H7 (cell line): ENCODE results near the gene GALNS. TPM values are rescaled to one million over a fixed set of nuclear protein-coding genes. Genes with fewer than 3 reads are reported as not detected.
A peak's percentile ranks its signal among the peaks of the same experiment; 100 is the strongest.

Experiments
- DNase-seq: peaks from one replicate; pipeline ENCODE4 v3.0.0; 2012
- H3K27me3 ChIP-seq: 2 replicates; pipeline ENCODE4 v1.6.0; 2011; ENCODE audit warnings: mild to moderate bottlenecking, low read length; ENCODE audit not compliant: control insufficient read depth, insufficient read depth
- H3K36me3 ChIP-seq: replicated peaks from 2 replicates; pipeline ENCODE4 v1.5.1; 2011; ENCODE audit warnings: low read length; ENCODE audit not compliant: control insufficient read depth, insufficient read depth
- H3K4me3 ChIP-seq: 2 replicates; pipeline ENCODE4 v1.5.1; 2011; ENCODE audit warnings: low read depth, mild to moderate bottlenecking, control low read depth, low read length, moderate library complexity; ENCODE audit not compliant: insufficient read depth
- total RNA-seq: library from RNA; depleted of rRNA; stranded (reverse); fragments of >200 nt; shearing (Covaris generic); gene quantifications from 2 replicates; pipeline ENCODE4 v1.2.3, GENCODE V29; 2014

GALNS gene
- total RNA-seq, 1 experiment from 2014 or later = 6.7 TPM

DNA sequence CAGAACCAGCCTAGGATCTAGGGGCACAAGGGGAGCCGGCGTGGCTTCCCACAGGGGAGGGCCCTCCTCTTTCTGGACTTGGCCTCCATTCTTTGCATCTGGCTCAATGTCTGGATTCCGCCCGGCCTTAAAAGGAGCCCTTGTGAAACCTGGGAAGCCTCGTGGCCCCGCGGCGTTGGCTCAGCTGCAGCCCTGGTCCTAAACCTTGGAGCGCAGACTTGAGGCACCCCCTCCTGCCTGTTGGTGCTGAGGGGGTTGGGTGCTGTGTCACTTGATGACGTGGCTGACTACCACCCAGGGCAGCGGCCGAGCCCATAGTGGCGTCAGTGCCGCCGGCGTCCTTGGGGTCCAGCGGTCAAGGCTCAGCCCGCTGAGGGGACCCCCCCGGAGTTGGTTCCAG is 4.6 kb upstream of the GALNS start:
- DNase-seq = no peak
- Histone ChIP-seq H3K4me3 (no peak overlapping the region), H3K36me3 (peaks cover 12% of the 10 kb centered on the region), H3K27me3 (no peaks in the 10 kb centered on the region)

DNA sequence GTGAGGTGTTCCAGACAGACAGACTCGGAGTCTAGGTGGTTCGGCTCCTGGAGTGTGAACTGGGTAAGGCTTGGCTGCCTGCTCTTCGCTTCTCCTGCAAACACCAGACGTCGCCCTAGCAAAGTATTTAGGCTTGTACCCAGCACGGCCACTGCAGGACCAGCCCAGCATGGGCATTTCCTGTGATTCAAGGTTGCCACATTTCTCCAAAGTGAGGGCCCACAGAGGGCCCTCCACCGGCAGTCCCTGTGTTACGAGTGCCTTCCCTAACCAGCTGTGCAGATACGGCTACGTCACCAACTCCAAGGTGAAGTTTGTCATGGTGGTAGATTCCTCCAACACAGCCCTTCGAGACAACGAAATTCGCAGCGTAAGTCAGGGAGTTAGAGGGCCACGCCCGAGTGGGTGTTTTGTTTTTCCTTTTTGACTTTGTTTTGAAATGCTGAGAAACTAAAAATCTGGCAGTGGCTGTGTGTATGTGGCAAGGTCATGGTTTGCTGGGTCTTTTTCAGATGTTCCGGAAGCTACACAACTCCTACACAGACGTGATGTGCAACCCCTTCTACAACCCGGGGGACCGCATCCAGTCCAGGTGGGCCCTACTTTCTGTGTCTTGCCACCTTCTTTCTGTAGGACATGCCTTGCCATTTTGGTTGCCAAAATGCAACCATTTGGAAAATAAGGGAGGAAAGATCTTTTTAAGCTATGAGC is 2.8 kb upstream of the GALNS start:
- Histone ChIP-seq H3K4me3 (no peak overlapping the region), H3K36me3 (peaks cover 12% of the 10 kb centered on the region), H3K27me3 (no peaks in the 10 kb centered on the region)
- DNase-seq = no peak

DNA sequence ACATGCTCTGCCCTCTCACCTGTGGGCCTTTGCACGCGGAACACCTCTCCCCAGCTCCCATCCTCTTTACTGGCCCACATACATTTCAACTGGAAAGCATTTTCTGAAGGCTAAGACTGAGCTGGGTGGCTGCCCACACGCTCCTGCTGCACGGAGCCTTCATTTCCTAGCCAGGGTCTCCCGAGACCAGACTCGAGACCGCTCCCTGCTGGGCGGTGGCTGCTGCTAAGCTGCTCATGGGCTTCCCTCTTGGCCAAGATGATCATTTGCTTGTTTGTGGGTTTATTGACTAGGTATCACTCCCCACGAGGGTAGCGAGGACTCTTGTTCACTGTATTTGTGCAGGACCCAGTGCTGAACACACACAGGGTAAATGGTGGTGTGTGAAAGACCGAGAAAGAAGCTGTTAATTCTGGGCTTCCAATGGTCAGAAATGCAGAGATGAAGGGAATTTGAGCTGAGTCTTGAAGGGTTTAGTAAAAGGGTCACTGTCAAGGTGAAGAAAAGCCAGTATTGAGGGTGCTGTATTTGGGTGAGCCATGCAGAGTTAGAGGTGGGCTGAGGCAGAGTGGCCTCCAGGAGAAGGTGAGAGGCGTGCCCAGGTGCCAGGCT is 1.1 kb upstream of the GALNS start:
- H3K27me3 ChIP-seq = no peaks in the 10 kb centered on the region
- peaks cover 12% of the 10 kb centered on the region for H3K36me3 ChIP-seq
- peak; percentile 93 for DNase-seq
- peak overlapping the region; percentile 88 for H3K4me3 ChIP-seq

DNA sequence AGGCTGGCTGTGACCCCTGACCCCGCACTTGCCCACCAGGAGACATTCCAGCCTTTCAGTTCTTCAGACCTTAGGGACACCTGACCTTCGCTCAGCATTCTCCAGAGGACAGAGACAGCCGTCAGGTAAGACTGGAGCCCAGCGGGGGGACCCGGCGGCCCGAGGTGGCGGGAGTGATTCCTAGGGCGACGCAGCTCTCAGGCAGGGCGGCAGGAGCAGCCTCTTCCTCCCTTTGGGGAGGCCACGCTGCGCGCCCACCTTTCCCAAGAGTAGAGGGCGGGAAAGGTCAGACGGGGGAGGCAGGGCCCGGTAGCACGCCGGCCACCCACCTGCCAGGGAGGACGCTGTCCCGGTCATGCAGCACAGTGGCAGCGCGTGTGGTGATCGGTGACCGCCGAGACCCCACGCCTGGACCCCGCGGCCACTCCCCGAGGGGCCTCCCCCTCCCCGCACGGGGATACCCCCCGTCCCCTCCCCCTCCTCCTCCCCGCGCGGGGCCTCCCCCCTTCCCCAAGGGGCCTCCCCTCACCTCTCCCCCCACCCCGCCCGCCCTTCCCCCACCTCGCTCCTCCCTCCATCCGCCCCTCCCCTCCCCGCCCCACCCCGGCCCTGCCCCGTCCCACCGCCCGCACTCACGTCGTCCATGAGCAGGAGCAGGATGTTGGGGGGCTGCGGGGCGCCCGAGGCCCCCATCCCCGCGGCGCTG is 472 bp downstream of the GALNS start:
- Histone ChIP-seq H3K4me3 (peak overlapping the region; percentile 57), H3K27me3 (no peaks in the 10 kb centered on the region), H3K36me3 (peaks cover 11% of the 10 kb centered on the region; the same call in 1 of the 2 replicates)
- DNase-seq = peak; percentile 92

DNA sequence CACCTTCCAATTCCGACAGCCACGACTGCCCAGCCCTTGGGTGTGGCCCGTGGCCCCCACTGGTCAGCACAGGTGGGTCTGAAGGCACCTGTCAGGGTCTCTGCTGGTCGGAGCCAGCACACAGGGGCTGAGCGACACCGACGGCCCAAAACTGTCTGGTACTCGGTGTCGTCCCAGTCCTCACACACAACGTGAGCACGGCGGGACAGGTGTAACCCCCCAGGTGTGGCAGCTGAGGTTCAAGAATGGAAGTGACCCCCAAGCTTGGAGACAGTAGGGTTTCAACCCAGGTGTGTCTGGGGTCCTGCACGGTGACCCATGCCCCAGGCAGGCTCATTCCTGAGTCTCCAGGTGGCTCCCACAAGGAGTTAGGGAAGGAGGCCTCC is 1.0 kb downstream of the GALNS start:
- H3K36me3 ChIP-seq = peaks cover 11% of the 10 kb centered on the region; the same call in 1 of the 2 replicates
- no peaks in the 10 kb centered on the region for H3K27me3 ChIP-seq
- DNase-seq = no peak
- H3K4me3 ChIP-seq = peak overlapping the region; percentile 57

DNA sequence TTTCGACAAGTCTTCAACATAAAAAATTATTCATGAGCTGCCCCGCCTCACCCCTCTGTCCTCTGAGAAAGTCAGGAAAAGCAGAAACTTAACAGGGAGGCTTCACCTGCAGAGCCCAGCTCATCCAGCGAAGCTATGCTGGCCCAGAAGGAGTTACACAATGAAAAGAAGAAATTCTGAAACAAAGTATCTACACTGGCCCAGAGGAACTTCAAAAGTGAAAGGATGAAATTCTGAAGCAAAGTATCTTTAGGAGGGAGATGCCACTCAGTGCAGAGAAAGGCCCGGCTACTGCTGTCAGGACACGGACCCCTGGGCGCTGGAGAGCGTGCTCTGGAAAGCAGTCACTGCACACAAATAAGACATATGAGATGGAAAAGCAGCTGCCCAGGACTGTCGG is 1.6 kb downstream of the GALNS start:
- no peak for DNase-seq
- Histone ChIP-seq H3K36me3 (peaks cover 9% of the 10 kb centered on the region; the same call in 1 of the 2 replicates), H3K27me3 (no peaks in the 10 kb centered on the region), H3K4me3 (no peak overlapping the region)

DNA sequence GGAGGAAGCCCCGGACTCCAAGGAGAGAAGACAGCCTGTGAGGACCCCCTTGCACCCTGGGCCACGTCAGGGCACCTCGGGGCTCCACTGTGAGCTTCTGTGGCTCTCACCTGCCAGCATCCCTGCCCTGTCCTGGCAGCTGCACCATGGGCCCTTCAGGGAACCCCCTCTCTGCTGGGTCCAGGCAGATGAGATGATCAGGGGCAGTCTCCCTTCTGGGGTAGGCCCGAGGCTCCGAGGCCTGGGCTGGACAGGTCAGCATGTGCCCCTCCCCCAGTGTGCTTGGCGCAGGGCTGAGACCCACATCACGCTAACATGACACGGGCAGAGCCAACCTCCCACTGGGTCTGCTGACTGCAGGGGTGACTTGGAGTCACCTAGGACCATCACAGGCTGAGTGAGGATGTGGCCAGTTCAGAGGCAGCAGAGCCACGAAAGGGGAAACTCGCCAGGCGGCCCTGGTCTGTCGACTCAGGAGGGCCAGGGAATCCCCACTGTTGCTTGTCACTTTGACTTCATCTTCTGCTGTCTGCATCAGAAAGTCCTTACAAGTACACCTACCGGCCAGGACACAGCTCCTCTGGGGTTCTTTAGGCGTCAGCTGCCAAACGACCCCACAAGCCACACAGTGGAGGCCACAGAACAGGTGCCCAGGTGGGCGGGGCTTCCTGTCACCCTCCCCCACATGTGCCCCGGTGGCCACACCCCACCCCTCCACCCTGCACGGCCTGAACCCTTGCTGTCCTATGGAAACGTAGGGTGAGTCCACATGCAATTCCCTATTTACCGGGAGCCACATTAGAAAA is 2.2 kb downstream of the GALNS start:
- H3K4me3 ChIP-seq = no peak overlapping the region
- H3K27me3 ChIP-seq = no peaks in the 10 kb centered on the region
- DNase-seq = peak; percentile 84
- peaks cover 5% of the 10 kb centered on the region; the same call in 1 of the 2 replicates for H3K36me3 ChIP-seq

DNA sequence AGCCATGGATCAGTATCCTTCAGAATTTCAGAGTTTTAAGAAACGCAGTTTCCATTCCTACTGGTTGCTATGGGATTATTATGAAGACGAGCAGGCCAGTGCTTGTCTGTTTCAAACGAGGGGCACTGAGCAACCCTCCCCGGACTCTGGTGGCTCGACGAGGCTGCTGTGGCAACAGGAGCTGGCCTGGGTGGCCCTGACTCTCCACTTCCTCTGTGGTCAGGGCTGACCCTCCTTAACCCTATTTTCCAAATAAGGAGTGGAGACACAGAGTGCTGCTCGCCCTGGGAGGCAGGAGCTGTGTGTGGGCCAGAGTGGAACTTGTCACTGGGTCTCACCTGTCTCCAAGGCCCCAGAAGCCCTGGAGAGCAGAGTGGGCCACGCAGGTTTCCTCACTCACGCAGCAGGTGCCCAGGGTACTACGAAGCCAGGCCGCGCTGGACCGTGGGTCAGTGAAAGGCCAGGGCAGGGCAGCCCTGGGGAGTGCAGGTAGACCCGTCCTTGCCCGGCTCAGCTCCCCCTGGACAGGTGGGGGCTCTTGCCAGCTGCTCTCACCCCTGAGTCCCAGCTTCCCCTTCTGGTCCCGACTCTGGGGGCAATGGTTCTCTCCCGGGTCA is 3.3 kb downstream of the GALNS start:
- no peaks in the 10 kb centered on the region for H3K27me3 ChIP-seq
- DNase-seq = no peak
- H3K4me3 ChIP-seq = no peak overlapping the region

DNA sequence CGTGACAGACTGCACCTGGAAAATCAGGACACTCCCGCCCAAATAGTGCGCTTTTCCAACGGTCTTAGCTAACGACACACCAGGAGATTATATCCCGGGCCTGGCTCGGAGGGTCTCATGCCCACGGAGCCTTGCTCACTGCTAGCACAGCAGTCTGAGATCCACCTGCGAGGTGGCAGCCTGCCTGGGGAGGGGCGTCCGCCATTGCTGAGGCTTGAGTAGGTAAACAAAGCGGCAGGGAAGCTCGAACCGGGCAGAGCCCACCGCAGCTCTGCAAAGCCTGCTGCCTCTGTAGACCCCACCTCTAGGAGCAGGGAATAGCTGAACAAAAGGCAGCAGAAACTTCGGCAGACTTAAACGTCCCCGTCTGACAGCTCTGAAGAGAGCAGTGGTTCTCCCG is 5.1 kb downstream of the GALNS start:
- H3K4me3 ChIP-seq = no peak overlapping the region
- no peak for DNase-seq
- no peaks in the 10 kb centered on the region for H3K36me3 ChIP-seq
- H3K27me3 ChIP-seq = no peaks in the 10 kb centered on the region

More for the DNA sequence above, 3.3 kb downstream of the GALNS start:
- no peaks in the 10 kb centered on the region for H3K36me3 ChIP-seq

DNA sequence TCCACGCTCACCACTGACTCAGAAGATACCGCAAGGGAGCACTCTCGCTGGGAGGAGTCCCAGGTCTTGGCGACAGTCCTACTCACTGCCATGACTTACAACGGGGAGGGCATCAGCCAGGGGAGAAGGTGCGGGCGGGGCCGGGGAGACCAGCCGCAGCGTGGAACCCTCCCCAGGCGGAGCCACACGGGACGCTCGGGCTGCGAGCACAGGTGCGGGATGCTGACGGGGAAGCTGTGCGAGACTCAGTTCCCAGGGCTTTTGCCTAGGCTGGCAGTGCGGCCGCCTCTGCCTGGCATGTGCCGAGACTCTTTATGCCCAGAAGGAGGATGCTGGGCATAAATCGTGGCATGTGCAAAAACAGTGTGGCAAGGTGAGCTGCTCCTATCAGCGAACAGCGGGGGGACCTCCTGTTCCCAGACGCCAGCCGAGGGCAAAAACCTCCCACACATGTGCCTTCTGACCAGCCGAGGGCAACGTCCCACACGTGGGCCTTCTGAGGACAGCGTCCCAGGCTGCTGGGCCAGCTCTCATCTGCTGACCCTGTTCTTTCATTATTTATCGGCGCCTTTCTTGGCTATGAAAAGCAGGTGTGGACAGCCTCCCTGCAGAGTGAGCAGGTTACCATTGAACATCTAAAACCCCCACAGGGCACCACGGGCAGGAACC is 6.1 kb downstream of the GALNS start:
- Histone ChIP-seq H3K4me3 (no peak overlapping the region), H3K27me3 (no peaks in the 10 kb centered on the region), H3K36me3 (no peaks in the 10 kb centered on the region)
- DNase-seq = no peak

DNA sequence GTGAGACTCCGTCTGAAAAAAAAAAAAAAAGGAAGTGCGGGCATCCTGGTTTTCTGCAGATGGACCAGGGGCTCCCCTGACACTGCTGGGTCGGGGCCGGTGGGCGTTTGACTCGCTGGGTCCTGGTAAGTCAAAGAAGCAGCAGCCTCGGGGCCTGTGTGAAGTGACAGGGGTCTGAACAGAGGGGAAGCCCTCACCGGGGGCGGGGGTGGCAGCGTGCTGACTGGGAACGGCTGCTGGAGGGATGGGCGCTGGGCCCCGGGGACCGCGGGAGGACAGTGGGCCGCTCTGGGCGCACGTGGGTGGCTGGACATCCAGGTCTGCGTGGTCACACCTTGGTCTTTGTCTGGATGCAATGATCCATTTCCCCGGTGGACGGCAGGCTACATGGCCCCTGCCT is 8.2 kb downstream of the GALNS start:
- Histone ChIP-seq H3K27me3 (no peaks in the 10 kb centered on the region), H3K36me3 (no peaks in the 10 kb centered on the region), H3K4me3 (no peak overlapping the region)
- DNase-seq = no peak

DNA sequence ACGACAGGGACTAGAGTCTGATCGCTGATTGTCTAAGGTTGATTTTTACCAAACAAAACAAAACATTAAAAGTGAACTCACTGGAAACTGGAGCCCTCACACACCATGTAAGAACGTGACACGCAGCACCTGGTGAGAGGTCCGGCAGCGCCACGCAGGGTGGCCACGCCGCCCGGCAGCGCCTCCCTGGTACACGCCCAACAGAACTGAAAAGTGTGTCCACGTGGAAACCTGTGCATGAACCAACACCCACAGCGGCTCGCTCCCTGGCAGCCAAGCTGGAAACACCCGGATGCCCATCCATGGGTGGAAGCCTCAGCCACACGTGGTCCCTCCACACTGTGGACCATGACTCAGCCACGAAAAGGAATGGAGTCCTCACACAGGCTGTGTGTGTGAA is 9.1 kb downstream of the GALNS start:
- no peak overlapping the region for H3K4me3 ChIP-seq
- no peak for DNase-seq
- H3K27me3 ChIP-seq = no peaks in the 10 kb centered on the region
- H3K36me3 ChIP-seq = no peaks in the 10 kb centered on the region

DNA sequence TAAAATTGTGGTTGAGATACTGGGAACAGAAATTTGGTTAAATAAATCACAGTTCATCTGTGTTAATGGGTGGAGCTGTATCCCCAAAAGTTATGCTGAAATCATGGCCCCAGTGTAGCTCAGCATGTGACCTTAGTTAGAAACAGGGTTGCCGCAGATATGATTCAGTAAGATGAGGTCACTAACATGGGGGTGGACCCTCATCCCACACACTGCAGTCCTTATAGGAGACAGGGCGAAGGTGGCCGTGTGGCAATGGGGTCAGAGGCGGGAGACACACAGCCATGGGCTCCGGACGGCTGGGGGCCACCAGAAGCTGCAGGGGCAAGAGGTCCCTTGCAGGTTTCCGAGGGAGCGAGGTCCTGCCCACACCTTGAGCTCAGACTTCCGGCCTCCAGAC is 10.7 kb downstream of the GALNS start:
- DNase-seq = no peak

More for the DNA sequence above, 10.7 kb downstream of the GALNS start:
- Histone ChIP-seq H3K36me3 (no peaks in the 10 kb centered on the region), H3K4me3 (no peak overlapping the region), H3K27me3 (no peaks in the 10 kb centered on the region)
